Parathyroid adenoma (tissue), 2 donors: Measurements from ENCODE around the gene TLR4.

Experiments
- H2AFZ ChIP-seq: fragments of 300-600 bp; sonication (generic); one replicate; pipeline ENCODE4 v1.7.0; 2017; ENCODE audit warnings: antibody characterized with exemption, mild to moderate bottlenecking
- H3K27ac ChIP-seq: fragments of 300-600 bp; sonication (generic); one replicate; pipeline ENCODE4 v1.7.0; 2017
- H3K27me3 ChIP-seq: fragments of 300-600 bp; sonication (generic); one replicate; pipeline ENCODE4 v1.7.0; 2017; ENCODE audit warnings: low read length; ENCODE audit not compliant: control insufficient read depth, insufficient read depth
- H3K36me3 ChIP-seq: fragments of 300-600 bp; sonication (generic); one replicate; pipeline ENCODE4 v1.7.0; 2017; ENCODE audit warnings: low read length; ENCODE audit not compliant: control insufficient read depth, insufficient read depth
- H3K4me1 ChIP-seq: fragments of 300-600 bp; sonication (generic); one replicate; pipeline ENCODE4 v1.7.0; 2017; ENCODE audit warnings: control low read depth
- H3K4me2 ChIP-seq: fragments of 300-600 bp; sonication (generic); one replicate; pipeline ENCODE4 v1.7.0; 2017; ENCODE audit warnings: low read length
- H3K4me3 ChIP-seq: fragments of 300-600 bp; sonication (generic); one replicate; pipeline ENCODE4 v1.7.0; 2017; ENCODE audit warnings: low read depth, low read length
- H3K79me2 ChIP-seq: fragments of 300-600 bp; sonication (generic); one replicate; pipeline ENCODE4 v1.7.0; 2017; ENCODE audit warnings: control low read depth
- H3K9ac ChIP-seq: fragments of 300-600 bp; sonication (generic); one replicate; pipeline ENCODE4 v1.7.0; 2017; ENCODE audit warnings: mild to moderate bottlenecking
- H3K9me3 ChIP-seq: fragments of 300-600 bp; sonication (generic); one replicate; pipeline ENCODE4 v1.7.0; 2017; ENCODE audit warnings: low read length; ENCODE audit not compliant: control insufficient read depth
- CTCF ChIP-seq: fragments of 300-600 bp; sonication (generic); IDR thresholded peaks from one replicate; pipeline ENCODE4 v1.7.0; 2017; ENCODE audit warnings: antibody characterized with exemption, mild to moderate bottlenecking
- donor health status: primary hyperparathyroidism.

TLR4 gene

GRCh38 chr9:117681888-117682287 lies 22.3 kb upstream of the TLR4 start:
- no peak overlapping the region for H3K4me3 ChIP-seq

DNA sequence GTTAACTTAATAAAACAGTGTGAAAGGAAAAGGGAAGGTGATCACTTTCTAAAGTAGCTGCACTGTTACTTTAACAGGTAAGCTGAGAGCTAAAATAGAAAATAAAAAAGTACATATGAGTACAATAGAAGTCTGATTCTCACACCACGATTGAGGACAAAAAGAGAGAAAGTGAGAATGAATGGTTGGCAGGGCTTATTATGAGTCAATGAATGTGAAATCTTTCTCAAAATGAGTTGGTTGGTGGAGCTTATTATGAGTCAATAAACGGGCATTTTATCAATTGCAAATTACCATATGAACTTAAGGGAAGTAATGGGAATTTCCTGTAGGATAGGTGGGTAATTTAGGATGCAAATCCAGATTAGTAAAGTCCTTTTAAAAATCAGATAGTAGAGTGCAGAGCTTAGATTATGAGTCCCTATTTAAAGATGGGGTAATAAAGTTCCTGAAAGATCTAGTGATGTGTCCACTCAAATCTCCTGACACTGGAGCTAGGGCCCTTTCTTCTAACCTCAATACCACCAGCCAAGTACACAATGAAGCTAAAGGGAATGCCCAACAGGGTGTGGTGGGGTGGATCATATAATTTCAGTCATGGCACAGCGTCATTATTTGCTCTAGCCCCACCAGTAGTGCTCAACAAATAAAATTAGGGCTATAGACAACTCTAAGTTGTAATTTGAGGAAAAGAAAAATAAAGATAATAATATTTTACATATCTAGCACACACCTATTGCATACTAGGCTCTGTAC lies 21.1 kb upstream of the TLR4 start:
- Histone ChIP-seq H3K4me3 (no peak overlapping the region), H2AFZ (no peak overlapping the region), H3K9me3 (no peaks in the 10 kb centered on the region), H3K79me2 (no peaks in the 10 kb centered on the region), H3K4me2 (no peak overlapping the region), H3K9ac (no peak overlapping the region), H3K36me3 (no peaks in the 10 kb centered on the region), H3K27ac (no peak overlapping the region), H3K4me1 (no peaks in the 10 kb centered on the region), H3K27me3 (no peaks in the 10 kb centered on the region)
- TF ChIP-seq CTCF, result no peak

More at GRCh38 chr9:117681888-117682287, 22.3 kb upstream of the TLR4 start:
- no peaks in the 10 kb centered on the region for H3K27me3 ChIP-seq
- TF ChIP-seq CTCF, result no peak
- H3K79me2 ChIP-seq, result no peaks in the 10 kb centered on the region
- no peak overlapping the region for H3K9ac ChIP-seq
- H3K27ac ChIP-seq, result no peak overlapping the region
- no peaks in the 10 kb centered on the region for H3K36me3 ChIP-seq
- no peaks in the 10 kb centered on the region for H3K4me1 ChIP-seq
- H2AFZ ChIP-seq, result no peak overlapping the region
- no peaks in the 10 kb centered on the region for H3K9me3 ChIP-seq
- H3K4me2 ChIP-seq, result no peak overlapping the region

DNA sequence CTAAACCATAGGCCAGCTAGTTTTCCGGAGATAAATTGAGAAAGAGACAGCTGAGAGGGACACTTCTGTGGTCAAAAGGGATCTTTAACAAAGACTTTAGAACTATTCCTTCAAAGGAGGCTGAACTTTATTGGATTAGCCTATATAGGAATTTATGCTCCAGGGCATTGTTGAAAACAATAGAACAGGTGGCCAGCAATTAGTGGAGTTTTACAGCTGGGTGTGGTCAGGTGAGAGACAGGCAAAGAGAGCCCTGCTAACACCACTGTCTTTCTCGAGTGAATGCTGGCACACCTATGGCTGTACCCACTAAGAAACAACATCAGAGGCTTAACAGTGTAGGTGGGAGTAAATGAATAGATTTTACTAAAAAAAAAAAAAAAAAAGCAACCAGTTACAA lies 16.7 kb upstream of the TLR4 start:
- H3K4me1 ChIP-seq, result no peaks in the 10 kb centered on the region
- TF ChIP-seq CTCF, result no peak

GRCh38 chr9:117691367-117691766 lies 12.8 kb upstream of the TLR4 start:
- Histone ChIP-seq H3K4me2 (no peak overlapping the region), H3K9ac (no peak overlapping the region), H3K79me2 (no peaks in the 10 kb centered on the region), H3K27me3 (no peaks in the 10 kb centered on the region), H3K27ac (no peak overlapping the region), H3K4me1 (no peaks in the 10 kb centered on the region), H3K4me3 (no peak overlapping the region), H3K9me3 (no peaks in the 10 kb centered on the region), H3K36me3 (no peaks in the 10 kb centered on the region), H2AFZ (no peak overlapping the region)
- no peak for TF ChIP-seq CTCF

More for the DNA sequence above, 16.7 kb upstream of the TLR4 start:
- Histone ChIP-seq H3K27ac (no peak overlapping the region), H3K9me3 (no peaks in the 10 kb centered on the region), H3K4me3 (no peak overlapping the region), H3K9ac (no peak overlapping the region), H3K36me3 (no peaks in the 10 kb centered on the region), H2AFZ (no peak overlapping the region), H3K79me2 (no peaks in the 10 kb centered on the region), H3K27me3 (no peaks in the 10 kb centered on the region), H3K4me2 (no peak overlapping the region)

GRCh38 chr9:117696154-117696553 lies 8.0 kb upstream of the TLR4 start:
- no peak overlapping the region for H3K27ac ChIP-seq

More at GRCh38 chr9:117696154-117696553, 8.0 kb upstream of the TLR4 start:
- no peaks in the 10 kb centered on the region for H3K36me3 ChIP-seq
- no peak overlapping the region for H2AFZ ChIP-seq
- no peaks in the 10 kb centered on the region for H3K9me3 ChIP-seq
- no peak overlapping the region for H3K4me2 ChIP-seq
- no peaks in the 10 kb centered on the region for H3K79me2 ChIP-seq
- no peak overlapping the region for H3K9ac ChIP-seq
- no peak for TF ChIP-seq CTCF
- no peaks in the 10 kb centered on the region for H3K4me1 ChIP-seq
- no peaks in the 10 kb centered on the region for H3K27me3 ChIP-seq
- no peak overlapping the region for H3K4me3 ChIP-seq
